Right lobe of liver (tissue), 6 donors: Measurements from ENCODE around the gene VANGL1. TPM values are rescaled to one million over a fixed set of nuclear protein-coding genes. Genes with fewer than 3 reads are reported as not detected.

Experiments
- ATAC-seq, 4 donors: fragments of 200-7000 bp; cut with Tn5 transposase; one replicate each; pipeline ENCODE4 v1.9.1; 2020; ENCODE audit warnings: mild to moderate bottlenecking in 4 of 4, moderate library complexity in 4 of 4
- DNase-seq, 3 donors: peaks; one replicate each; pipeline ENCODE4 v3.0.0-alpha.2; 2020
- H3K27ac ChIP-seq, 3 donors: fragments of 200-600 bp; one replicate each; pipeline ENCODE4 v1.8.0; 2022
- H3K27me3 ChIP-seq, 2 donors: fragments of 200-600 bp; one replicate each; pipeline ENCODE4 v1.8.0; 2022
- H3K36me3 ChIP-seq, 4 donors: fragments of 200-600 bp; sonication (generic) in 1 of 4; one replicate each; pipeline versions ENCODE4 v1.5.1 to v1.8.0; 2017 to 2022; ENCODE audit warnings: control low read depth in 1 of 4
- H3K4me1 ChIP-seq, 4 donors: fragments of 200-600 bp; sonication (generic) in 1 of 4; one replicate each; pipeline versions ENCODE4 v1.5.1 to v1.8.0; 2017 to 2022; ENCODE audit warnings: control low read depth in 1 of 4
- H3K4me3 ChIP-seq, 3 donors: fragments of 200-600 bp; one replicate each; pipeline ENCODE4 v1.8.0; 2022
- H3K9me3 ChIP-seq, 4 donors: fragments of 200-600 bp; sonication (generic) in 1 of 4; one replicate each; pipeline versions ENCODE4 v1.5.1 to v1.8.0; 2017 to 2022; ENCODE audit warnings: control low read depth in 1 of 4
- POLR2A ChIP-seq: fragments of 450-650 bp; IDR thresholded peaks from one replicate; pipeline ENCODE4 v1.6.1; 2017; ENCODE audit warnings: antibody characterized with exemption, mild to moderate bottlenecking
- WGBS: methylation state at CpG from one replicate; pipeline ENCODE4 v1.1.6; 2018; ENCODE audit warnings: low coverage, low lambda C conversion rate; ENCODE audit not compliant: insufficient coverage; ENCODE audit errors: missing lambda C conversion rate; 5-methylcytosine and 5-hydroxymethylcytosine counted together
- intact Hi-C, 2 donors: fragments of 100-400 bp; cut with DNase I; formaldehyde crosslinking; loops; one replicate each; pipeline versions ENCODE4 v1.11.2 to v1.14.1; 2022
- total RNA-seq, 6 experiments: library from RNA; depleted of rRNA in 2 of 6; stranded (reverse); fragments of >200 nt in 2 of 6; fragmentation: NEBNext Ultra II Directional in 3 of 6; extraction: Animal tissue kit (Norgen Biotek cat#: 25700) in 3 of 6; gene quantifications; one replicate each; pipeline versions ENCODE4 v1.1.0 to v1.2.4, GENCODE V29; 2016 to 2023
- TF ChIP-seq, protein P1 (sequence below), 4 donors: fragments of 200-600 bp in 3 of 4; fragments of 450-650 bp in 1 of 4; IDR thresholded peaks; one replicate each; pipeline versions ENCODE4 v1.5.1 to v1.8.0; 2016 to 2022; ENCODE audit warnings: antibody characterized with exemption in 4 of 4, mild to moderate bottlenecking in 2 of 4
- donor health status: DM: no; HTN: yes; CAD: no.
- donor health status: DM: no; HTN: no; CAD: no.
- donor health status: DM: no; HTN: no; CAD: no.
- donor health status: DM: no; HTN: yes; CAD: no.
- donor health status: DM: no; HTN: yes; CAD: no.

Gene VANGL1
- total RNA-seq, 6 experiments from 2014 or later, result 3.3 to 5.1 (median 4.4) TPM

GRCh38 chr1:115672224-115673009, 30.6 kb downstream of the VANGL1 start:
- peaks cover 0 to 3% (median 0%) of the 10 kb centered on the region in 4 donors for H3K36me3 ChIP-seq
- no peaks in the 10 kb centered on the region for H3K4me1 ChIP-seq
- intact Hi-C loops, result no loop called here
- no peak for DNase-seq
- TF ChIP-seq, protein P1, sequence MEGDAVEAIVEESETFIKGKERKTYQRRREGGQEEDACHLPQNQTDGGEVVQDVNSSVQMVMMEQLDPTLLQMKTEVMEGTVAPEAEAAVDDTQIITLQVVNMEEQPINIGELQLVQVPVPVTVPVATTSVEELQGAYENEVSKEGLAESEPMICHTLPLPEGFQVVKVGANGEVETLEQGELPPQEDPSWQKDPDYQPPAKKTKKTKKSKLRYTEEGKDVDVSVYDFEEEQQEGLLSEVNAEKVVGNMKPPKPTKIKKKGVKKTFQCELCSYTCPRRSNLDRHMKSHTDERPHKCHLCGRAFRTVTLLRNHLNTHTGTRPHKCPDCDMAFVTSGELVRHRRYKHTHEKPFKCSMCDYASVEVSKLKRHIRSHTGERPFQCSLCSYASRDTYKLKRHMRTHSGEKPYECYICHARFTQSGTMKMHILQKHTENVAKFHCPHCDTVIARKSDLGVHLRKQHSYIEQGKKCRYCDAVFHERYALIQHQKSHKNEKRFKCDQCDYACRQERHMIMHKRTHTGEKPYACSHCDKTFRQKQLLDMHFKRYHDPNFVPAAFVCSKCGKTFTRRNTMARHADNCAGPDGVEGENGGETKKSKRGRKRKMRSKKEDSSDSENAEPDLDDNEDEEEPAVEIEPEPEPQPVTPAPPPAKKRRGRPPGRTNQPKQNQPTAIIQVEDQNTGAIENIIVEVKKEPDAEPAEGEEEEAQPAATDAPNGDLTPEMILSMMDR (IDR thresholded peaks at IDR 0.05), result no peak
- no peak for TF ChIP-seq POLR2A
- H3K9me3 ChIP-seq, result no peaks in the 10 kb centered on the region
- H3K4me3 ChIP-seq, result no peak overlapping the region
- H3K27me3 ChIP-seq, result no peaks in the 10 kb centered on the region
- ATAC-seq, result no peak
- no peak overlapping the region for H3K27ac ChIP-seq
- 98% methylated on average over 6 of the region's 13 CpGs for WGBS

DNA sequence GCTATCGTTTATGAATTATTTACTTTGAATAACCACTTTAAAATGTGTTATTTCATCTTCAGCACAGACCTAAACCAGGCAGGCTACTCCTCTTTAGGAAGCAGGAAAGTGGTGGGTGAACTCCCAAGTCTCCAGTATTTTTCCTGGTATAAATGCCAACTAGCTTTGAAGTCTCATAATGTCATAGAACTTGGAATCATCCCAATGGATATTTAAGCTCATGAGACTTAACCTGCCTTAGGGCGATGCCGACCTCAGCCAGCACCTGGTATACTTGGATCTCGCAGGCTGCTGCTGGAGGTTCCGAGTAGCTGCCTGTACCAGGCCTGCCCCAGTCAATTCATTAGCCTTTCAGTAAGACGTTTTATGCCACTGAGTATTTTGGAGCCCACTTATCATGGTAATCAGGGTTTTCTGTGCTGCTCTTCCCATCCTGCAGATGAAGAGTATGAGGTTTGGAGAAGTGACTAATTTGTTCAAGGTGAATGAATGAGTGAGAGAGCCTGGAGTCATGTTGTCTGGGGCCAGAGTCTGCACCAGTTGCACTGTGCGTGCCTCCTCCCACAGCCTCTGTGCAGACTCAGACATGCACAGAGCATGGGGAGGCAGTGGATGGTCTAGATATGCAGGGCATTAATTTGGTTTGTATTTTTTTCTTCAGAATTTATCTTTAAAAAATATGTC, 34.9 kb downstream of the VANGL1 start:
- intact Hi-C loops, result no loop called here
- Histone ChIP-seq H3K36me3 (no peaks in the 10 kb centered on the region), H3K27ac (no peak overlapping the region), H3K27me3 (no peaks in the 10 kb centered on the region), H3K9me3 (no peaks in the 10 kb centered on the region), H3K4me3 (no peak overlapping the region), H3K4me1 (no peaks in the 10 kb centered on the region)
- ATAC-seq (no peak), DNase-seq (no peak)
- WGBS, result 68% methylated on average over 3 of the region's 7 CpGs
- TF ChIP-seq POLR2A, result no peak
- TF ChIP-seq, protein P1 (IDR thresholded peaks at IDR 0.05), result no peak

GRCh38 chr1:115677182-115677555, 35.4 kb downstream of the VANGL1 start:
- intact Hi-C loops, result no loop called here
- no peak for TF ChIP-seq POLR2A
- TF ChIP-seq, protein P1 (IDR thresholded peaks at IDR 0.05), result no peak
- Histone ChIP-seq H3K4me1 (no peaks in the 10 kb centered on the region), H3K36me3 (no peaks in the 10 kb centered on the region), H3K9me3 (no peaks in the 10 kb centered on the region), H3K27me3 (no peaks in the 10 kb centered on the region), H3K27ac (no peak overlapping the region), H3K4me3 (no peak overlapping the region)
- WGBS, result 72% methylated on average over 3 of the region's 3 CpGs
- no peak for DNase-seq
- ATAC-seq, result no peak

DNA sequence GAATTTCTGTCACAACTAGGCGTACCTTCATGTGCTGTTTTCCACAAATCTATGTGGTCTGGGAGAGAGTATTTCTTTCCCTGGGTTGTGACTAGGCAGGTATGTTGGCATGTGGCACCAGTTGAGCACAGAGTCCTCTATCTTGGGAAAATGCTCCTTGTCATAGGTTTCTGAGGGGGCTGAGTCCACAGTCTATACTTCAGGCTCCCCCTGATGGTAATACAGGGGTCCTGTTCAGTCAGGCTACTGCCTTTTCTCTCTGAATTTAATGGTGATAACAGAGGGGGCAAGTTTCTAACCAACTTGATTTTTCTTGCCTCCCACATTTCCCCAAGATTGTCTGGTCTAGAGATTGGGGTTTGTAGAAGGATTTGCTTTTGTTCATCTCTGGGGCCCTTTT, 35.8 kb downstream of the VANGL1 start:
- Histone ChIP-seq H3K27me3 (no peaks in the 10 kb centered on the region), H3K9me3 (no peaks in the 10 kb centered on the region), H3K36me3 (peaks cover 0 to 2% (median 0%) of the 10 kb centered on the region in 4 donors), H3K4me1 (no peaks in the 10 kb centered on the region), H3K4me3 (no peak overlapping the region), H3K27ac (no peak overlapping the region)
- TF ChIP-seq, protein P1 (IDR thresholded peaks at IDR 0.05), result no peak
- no peak for TF ChIP-seq POLR2A
- intact Hi-C loops, result no loop called here
- ATAC-seq (no peak), DNase-seq (no peak)
- WGBS, result 100% methylated on average over 1 of the region's 1 CpG
